Brain microvascular endothelial cell (primary cell): Measurements from ENCODE around the gene MELTF.

Experiments used
- DNase-seq: peaks from one replicate; pipeline ENCODE4 v3.0.0-alpha.2; 2020
- H3K27ac ChIP-seq: fragments of 250-450 bp; sonication (Bioruptor Pico); 2 replicates; pipeline ENCODE4 v1.5.1; 2020; ENCODE audit warnings: mild to moderate bottlenecking, moderate library complexity
- H3K27me3 ChIP-seq: fragments of 250-450 bp; sonication (Bioruptor Pico); replicated peaks from 2 replicates; pipeline ENCODE4 v1.5.1; 2020; ENCODE audit warnings: mild to moderate bottlenecking
- H3K36me3 ChIP-seq: fragments of 250-450 bp; sonication (Bioruptor Pico); replicated peaks from 2 replicates; pipeline ENCODE4 v1.5.1; 2020; ENCODE audit warnings: mild to moderate bottlenecking
- H3K4me3 ChIP-seq: 2 replicates; pipeline ENCODE4 v1.5.1; 2011; ENCODE audit warnings: low read depth, mild to moderate bottlenecking, control low read depth, low read length, moderate library complexity
- CTCF ChIP-seq: IDR thresholded peaks from 2 replicates; pipeline ENCODE4 v1.5.1; 2011; ENCODE audit warnings: low read depth, mild to moderate bottlenecking, moderate library complexity, low read length, control low read depth, inconsistent platforms; ENCODE audit errors: missing control alignments
- in situ Hi-C: cut with HindIII; loops from 2 replicates; pipeline ENCODE4 v1.10.0; 2017; ENCODE audit warnings: low sequenced_read_pairs, low pct_ligation_motif_present

The MELTF gene

GRCh38 chr3:197003461-197004385 lies 25.9 kb downstream of the MELTF start:
- in situ Hi-C loops: no loop called here
- DNase-seq: no peak

GRCh38 chr3:197002701-197003454 lies 26.7 kb downstream of the MELTF start:
- peak; percentile 55 for TF ChIP-seq CTCF
- H3K27ac ChIP-seq: no peak overlapping the region
- no peaks in the 10 kb centered on the region for H3K36me3 ChIP-seq
- in situ Hi-C loops: no loop called here
- no peaks in the 10 kb centered on the region for H3K27me3 ChIP-seq
- H3K4me3 ChIP-seq: peak overlapping the region; percentile 58
- DNase-seq: no peak

More at GRCh38 chr3:197003461-197004385, 25.9 kb downstream of the MELTF start:
- Histone ChIP-seq H3K27ac (no peak overlapping the region), H3K27me3 (no peaks in the 10 kb centered on the region), H3K36me3 (no peaks in the 10 kb centered on the region), H3K4me3 (peak overlapping the region; percentile 58)
- no peak for TF ChIP-seq CTCF

GRCh38 chr3:197001972-197002700 lies 27.5 kb downstream of the MELTF start:
- no peak for TF ChIP-seq CTCF
- no peak for DNase-seq
- Histone ChIP-seq H3K4me3 (peak overlapping the region; percentile 49), H3K27me3 (no peaks in the 10 kb centered on the region), H3K36me3 (no peaks in the 10 kb centered on the region), H3K27ac (no peak overlapping the region)
- in situ Hi-C loops: no loop called here

- no peak overlapping the region for H3K4me3 ChIP-seq
- DNase-seq: no peak
- H3K36me3 ChIP-seq: no peaks in the 10 kb centered on the region
- in situ Hi-C loops: no loop called here
- no peak for TF ChIP-seq CTCF
- no peaks in the 10 kb centered on the region for H3K27me3 ChIP-seq
- H3K27ac ChIP-seq: no peak overlapping the region
Measured at GRCh38 chr3:197001106-197001971, 28.3 kb downstream of the MELTF start.

GRCh38 chr3:197000211-197000610 lies 29.4 kb downstream of the MELTF start:
- in situ Hi-C loops: no loop called here
- no peak overlapping the region for H3K27ac ChIP-seq
- H3K27me3 ChIP-seq: no peaks in the 10 kb centered on the region
- no peaks in the 10 kb centered on the region for H3K36me3 ChIP-seq
- no peak for DNase-seq
- TF ChIP-seq CTCF: no peak
- H3K4me3 ChIP-seq: no peak overlapping the region
